ENCODE results near the gene FAM120AOS.

DNA sequence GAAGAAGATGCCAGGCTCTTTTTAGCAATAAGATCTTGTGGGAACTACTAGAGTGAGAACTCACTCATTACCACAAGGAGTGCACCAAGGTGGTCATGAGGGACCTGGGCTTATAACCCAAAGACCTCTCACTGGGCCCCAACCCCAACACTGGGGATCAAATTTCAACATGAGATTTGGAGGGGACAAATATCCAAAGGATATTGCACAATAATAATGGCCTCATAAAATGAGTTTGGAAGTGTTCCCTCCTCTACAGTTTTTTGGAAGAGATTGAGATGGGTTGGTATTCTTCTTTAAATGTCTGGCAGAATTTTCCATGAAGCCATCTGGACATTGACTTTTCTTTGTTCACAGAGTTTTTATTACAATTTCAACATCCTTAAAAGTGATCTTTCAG lies 39.9 kb downstream of the FAM120AOS start:
- TF ChIP-seq, protein P1, sequence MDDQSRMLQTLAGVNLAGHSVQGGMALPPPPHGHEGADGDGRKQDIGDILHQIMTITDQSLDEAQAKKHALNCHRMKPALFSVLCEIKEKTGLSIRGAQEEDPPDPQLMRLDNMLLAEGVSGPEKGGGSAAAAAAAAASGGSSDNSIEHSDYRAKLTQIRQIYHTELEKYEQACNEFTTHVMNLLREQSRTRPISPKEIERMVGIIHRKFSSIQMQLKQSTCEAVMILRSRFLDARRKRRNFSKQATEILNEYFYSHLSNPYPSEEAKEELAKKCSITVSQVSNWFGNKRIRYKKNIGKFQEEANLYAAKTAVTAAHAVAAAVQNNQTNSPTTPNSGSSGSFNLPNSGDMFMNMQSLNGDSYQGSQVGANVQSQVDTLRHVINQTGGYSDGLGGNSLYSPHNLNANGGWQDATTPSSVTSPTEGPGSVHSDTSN (CRISPR knock-in tag; IDR thresholded peaks at IDR 0.05): no peak
- TF ChIP-seq, protein P2, sequence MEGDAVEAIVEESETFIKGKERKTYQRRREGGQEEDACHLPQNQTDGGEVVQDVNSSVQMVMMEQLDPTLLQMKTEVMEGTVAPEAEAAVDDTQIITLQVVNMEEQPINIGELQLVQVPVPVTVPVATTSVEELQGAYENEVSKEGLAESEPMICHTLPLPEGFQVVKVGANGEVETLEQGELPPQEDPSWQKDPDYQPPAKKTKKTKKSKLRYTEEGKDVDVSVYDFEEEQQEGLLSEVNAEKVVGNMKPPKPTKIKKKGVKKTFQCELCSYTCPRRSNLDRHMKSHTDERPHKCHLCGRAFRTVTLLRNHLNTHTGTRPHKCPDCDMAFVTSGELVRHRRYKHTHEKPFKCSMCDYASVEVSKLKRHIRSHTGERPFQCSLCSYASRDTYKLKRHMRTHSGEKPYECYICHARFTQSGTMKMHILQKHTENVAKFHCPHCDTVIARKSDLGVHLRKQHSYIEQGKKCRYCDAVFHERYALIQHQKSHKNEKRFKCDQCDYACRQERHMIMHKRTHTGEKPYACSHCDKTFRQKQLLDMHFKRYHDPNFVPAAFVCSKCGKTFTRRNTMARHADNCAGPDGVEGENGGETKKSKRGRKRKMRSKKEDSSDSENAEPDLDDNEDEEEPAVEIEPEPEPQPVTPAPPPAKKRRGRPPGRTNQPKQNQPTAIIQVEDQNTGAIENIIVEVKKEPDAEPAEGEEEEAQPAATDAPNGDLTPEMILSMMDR (tag by site-specific recombination; IDR thresholded peaks at IDR 0.05): no peak
- TF ChIP-seq, protein P3, sequence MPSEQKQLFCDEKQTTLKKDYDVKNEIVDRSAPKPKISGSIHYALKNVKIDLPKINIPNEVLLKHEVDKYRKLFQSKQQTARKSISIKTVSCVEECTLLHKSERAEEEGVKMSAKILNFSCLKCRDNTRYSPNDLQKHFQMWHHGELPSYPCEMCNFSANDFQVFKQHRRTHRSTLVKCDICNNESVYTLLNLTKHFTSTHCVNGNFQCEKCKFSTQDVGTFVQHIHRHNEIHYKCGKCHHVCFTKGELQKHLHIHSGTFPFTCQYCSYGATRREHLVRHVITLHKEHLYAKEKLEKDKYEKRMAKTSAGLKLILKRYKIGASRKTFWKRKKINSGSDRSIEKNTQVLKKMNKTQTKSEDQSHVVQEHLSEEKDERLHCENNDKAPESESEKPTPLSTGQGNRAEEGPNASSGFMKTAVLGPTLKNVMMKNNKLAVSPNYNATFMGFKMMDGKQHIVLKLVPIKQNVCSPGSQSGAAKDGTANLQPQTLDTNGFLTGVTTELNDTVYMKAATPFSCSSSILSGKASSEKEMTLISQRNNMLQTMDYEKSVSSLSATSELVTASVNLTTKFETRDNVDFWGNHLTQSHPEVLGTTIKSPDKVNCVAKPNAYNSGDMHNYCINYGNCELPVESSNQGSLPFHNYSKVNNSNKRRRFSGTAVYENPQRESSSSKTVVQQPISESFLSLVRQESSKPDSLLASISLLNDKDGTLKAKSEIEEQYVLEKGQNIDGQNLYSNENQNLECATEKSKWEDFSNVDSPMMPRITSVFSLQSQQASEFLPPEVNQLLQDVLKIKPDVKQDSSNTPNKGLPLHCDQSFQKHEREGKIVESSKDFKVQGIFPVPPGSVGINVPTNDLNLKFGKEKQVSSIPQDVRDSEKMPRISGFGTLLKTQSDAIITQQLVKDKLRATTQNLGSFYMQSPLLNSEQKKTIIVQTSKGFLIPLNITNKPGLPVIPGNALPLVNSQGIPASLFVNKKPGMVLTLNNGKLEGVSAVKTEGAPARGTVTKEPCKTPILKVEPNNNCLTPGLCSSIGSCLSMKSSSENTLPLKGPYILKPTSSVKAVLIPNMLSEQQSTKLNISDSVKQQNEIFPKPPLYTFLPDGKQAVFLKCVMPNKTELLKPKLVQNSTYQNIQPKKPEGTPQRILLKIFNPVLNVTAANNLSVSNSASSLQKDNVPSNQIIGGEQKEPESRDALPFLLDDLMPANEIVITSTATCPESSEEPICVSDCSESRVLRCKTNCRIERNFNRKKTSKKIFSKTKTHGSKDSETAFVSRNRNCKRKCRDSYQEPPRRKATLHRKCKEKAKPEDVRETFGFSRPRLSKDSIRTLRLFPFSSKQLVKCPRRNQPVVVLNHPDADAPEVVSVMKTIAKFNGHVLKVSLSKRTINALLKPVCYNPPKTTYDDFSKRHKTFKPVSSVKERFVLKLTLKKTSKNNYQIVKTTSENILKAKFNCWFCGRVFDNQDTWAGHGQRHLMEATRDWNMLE (tag by site-specific recombination; conservative IDR thresholded peaks at IDR 0.05; ENCODE audit: low read depth): no peak
- TF ChIP-seq GLIS2 (tag by site-specific recombination; IDR thresholded peaks at IDR 0.05) (no peak), WT1 (tag by site-specific recombination; IDR thresholded peaks at IDR 0.05) (no peak), ZNF777 (tag by site-specific recombination; IDR thresholded peaks at IDR 0.05; ENCODE audit: borderline replicate concordance) (no peak), KLF10 (tag by site-specific recombination; IDR thresholded peaks at IDR 0.05) (no peak), ZFP69B (tag by site-specific recombination; IDR thresholded peaks at IDR 0.05) (no peak), SCRT2 (tag by site-specific recombination; IDR thresholded peaks at IDR 0.05) (no peak), ZNF146 (tag by site-specific recombination; IDR thresholded peaks at IDR 0.05) (no peak), SALL2 (tag by site-specific recombination; IDR thresholded peaks at IDR 0.05; ENCODE audit: borderline replicate concordance) (no peak)
- TF ChIP-seq, protein P4, sequence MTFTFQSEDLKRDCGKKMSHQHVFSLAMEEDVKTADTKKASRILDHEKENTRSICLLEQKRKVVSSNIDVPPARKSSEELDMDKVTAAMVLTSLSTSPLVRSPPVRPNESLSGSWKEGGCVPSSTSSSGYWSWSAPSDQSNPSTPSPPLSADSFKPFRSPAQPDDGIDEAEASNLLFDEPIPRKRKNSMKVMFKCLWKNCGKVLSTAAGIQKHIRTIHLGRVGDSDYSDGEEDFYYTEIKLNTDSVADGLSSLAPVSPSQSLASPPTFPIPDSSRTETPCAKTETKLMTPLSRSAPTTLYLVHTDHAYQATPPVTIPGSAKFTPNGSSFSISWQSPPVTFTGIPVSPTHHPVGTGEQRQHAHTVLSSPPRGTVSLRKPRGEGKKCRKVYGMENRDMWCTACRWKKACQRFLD (tag by site-specific recombination; IDR thresholded peaks at IDR 0.05): no peak
- TF ChIP-seq, protein P5, sequence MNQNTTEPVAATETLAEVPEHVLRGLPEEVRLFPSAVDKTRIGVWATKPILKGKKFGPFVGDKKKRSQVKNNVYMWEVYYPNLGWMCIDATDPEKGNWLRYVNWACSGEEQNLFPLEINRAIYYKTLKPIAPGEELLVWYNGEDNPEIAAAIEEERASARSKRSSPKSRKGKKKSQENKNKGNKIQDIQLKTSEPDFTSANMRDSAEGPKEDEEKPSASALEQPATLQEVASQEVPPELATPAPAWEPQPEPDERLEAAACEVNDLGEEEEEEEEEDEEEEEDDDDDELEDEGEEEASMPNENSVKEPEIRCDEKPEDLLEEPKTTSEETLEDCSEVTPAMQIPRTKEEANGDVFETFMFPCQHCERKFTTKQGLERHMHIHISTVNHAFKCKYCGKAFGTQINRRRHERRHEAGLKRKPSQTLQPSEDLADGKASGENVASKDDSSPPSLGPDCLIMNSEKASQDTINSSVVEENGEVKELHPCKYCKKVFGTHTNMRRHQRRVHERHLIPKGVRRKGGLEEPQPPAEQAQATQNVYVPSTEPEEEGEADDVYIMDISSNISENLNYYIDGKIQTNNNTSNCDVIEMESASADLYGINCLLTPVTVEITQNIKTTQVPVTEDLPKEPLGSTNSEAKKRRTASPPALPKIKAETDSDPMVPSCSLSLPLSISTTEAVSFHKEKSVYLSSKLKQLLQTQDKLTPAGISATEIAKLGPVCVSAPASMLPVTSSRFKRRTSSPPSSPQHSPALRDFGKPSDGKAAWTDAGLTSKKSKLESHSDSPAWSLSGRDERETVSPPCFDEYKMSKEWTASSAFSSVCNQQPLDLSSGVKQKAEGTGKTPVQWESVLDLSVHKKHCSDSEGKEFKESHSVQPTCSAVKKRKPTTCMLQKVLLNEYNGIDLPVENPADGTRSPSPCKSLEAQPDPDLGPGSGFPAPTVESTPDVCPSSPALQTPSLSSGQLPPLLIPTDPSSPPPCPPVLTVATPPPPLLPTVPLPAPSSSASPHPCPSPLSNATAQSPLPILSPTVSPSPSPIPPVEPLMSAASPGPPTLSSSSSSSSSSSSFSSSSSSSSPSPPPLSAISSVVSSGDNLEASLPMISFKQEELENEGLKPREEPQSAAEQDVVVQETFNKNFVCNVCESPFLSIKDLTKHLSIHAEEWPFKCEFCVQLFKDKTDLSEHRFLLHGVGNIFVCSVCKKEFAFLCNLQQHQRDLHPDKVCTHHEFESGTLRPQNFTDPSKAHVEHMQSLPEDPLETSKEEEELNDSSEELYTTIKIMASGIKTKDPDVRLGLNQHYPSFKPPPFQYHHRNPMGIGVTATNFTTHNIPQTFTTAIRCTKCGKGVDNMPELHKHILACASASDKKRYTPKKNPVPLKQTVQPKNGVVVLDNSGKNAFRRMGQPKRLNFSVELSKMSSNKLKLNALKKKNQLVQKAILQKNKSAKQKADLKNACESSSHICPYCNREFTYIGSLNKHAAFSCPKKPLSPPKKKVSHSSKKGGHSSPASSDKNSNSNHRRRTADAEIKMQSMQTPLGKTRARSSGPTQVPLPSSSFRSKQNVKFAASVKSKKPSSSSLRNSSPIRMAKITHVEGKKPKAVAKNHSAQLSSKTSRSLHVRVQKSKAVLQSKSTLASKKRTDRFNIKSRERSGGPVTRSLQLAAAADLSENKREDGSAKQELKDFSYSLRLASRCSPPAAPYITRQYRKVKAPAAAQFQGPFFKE (tag by site-specific recombination; IDR thresholded peaks at IDR 0.05; ENCODE audit: borderline replicate concordance): no peak

All from HEK293 (cell line).